SK-N-SH treated with all-trans-retinoic acid at 6 μM for 48 hours (cell line): ENCODE measurements around the gene AUTS2.
"Not testable (repeated sequence)": the region's sequence is repeated elsewhere in the genome, so short reads cannot be mapped to it uniquely, and the experiment has no call there.

Source experiments
- GLIS3 ChIP-seq: fragments of 250-450 bp; sonication (Bioruptor Pico); IDR thresholded peaks from 2 replicates; pipeline ENCODE4 v1.5.0; 2020; ENCODE audit warnings: mild to moderate bottlenecking, moderate library complexity
- SNAI2 ChIP-seq: fragments of 250-450 bp; sonication (Bioruptor Pico); IDR thresholded peaks from 2 replicates; pipeline ENCODE4 v1.5.0; 2020; ENCODE audit warnings: mild to moderate bottlenecking, moderate library complexity
- ZFP3 ChIP-seq: fragments of 250-450 bp; sonication (Bioruptor Pico); IDR thresholded peaks from 2 replicates; pipeline ENCODE4 v1.5.0; 2020; ENCODE audit warnings: mild to moderate bottlenecking, moderate library complexity
- ZNF70 ChIP-seq: fragments of 450-650 bp; formaldehyde crosslinking; IDR thresholded peaks from 2 replicates; pipeline ENCODE4 v1.5.0; 2020; ENCODE audit warnings: mild to moderate bottlenecking, moderate library complexity
- TF ChIP-seq, protein P1 (sequence below): fragments of 250-450 bp; sonication (Bioruptor Pico); IDR thresholded peaks from 2 replicates; pipeline ENCODE4 v1.8.0; 2020; ENCODE audit warnings: mild to moderate bottlenecking, moderate library complexity, borderline replicate concordance

- TF ChIP-seq, protein P1, sequence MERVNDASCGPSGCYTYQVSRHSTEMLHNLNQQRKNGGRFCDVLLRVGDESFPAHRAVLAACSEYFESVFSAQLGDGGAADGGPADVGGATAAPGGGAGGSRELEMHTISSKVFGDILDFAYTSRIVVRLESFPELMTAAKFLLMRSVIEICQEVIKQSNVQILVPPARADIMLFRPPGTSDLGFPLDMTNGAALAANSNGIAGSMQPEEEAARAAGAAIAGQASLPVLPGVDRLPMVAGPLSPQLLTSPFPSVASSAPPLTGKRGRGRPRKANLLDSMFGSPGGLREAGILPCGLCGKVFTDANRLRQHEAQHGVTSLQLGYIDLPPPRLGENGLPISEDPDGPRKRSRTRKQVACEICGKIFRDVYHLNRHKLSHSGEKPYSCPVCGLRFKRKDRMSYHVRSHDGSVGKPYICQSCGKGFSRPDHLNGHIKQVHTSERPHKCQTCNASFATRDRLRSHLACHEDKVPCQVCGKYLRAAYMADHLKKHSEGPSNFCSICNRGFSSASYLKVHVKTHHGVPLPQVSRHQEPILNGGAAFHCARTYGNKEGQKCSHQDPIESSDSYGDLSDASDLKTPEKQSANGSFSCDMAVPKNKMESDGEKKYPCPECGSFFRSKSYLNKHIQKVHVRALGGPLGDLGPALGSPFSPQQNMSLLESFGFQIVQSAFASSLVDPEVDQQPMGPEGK (CRISPR knock-in tag) = not testable (repeated sequence)
- not testable (repeated sequence) for TF ChIP-seq SNAI2; ZNF70 (CRISPR knock-in tag); ZFP3 (CRISPR knock-in tag); GLIS3
Measured at GRCh38 chr7:70729553-70730157, 1131.4 kb downstream of the AUTS2 start.
